Measurements from ENCODE around the gene SOCS3.

- TF ChIP-seq POLR2AphosphoS5 (IDR thresholded peaks at IDR 0.05; ENCODE audit: borderline replicate concordance, low read depth, low read length) (no peak), EZH2 (IDR thresholded peaks at IDR 0.05) (no peak)
These were observed 28.4 kb upstream of the SOCS3 start for GRCh38 chr17:78387977-78388941.

All from SK-N-MC (cell line).